Naive thymus-derived CD4-positive, alpha-beta T cell (primary cell): ENCODE data around the gene ZCCHC2. TPM values are rescaled to one million over a fixed set of nuclear protein-coding genes. Genes with fewer than 3 reads are reported as not detected.

Source experiments
- ATAC-seq: fragments of 150-1000 bp; cut with Tn5 transposase; 2 replicates; pipeline ENCODE4 v1.10.0; 2021; ENCODE audit warnings: mild to moderate bottlenecking, moderate library complexity
- CTCF ChIA-PET: fragments of 350-600 bp; sonication (Branson Sonifier 250); formaldehyde crosslinking; loops from one replicate; lab custom pipeline; 2021; ENCODE audit warnings: antibody characterized with exemption; lab: Charles Lee
- POLR2A ChIA-PET: fragments of 350-600 bp; sonication (Branson Sonifier 250); formaldehyde crosslinking; loops from one replicate; lab custom pipeline; 2021; ENCODE audit warnings: antibody characterized with exemption, inconsistent platforms; lab: Charles Lee
- DNase-seq, 9 donors: peaks; one replicate each; pipeline versions ENCODE4 v3.0.0 to v3.0.0-alpha.2; 2020 to 2022; ENCODE audit warnings: mixed read lengths in 1 of 9
- H3K27ac ChIP-seq: one replicate; pipeline ENCODE4 v1.7.0; 2013; ENCODE audit warnings: mild to moderate bottlenecking, low read depth, low read length, moderate library complexity
- H3K27me3 ChIP-seq, 2 donors: one replicate each; pipeline ENCODE4 v1.7.0; 2013; ENCODE audit warnings: low read length in 2 of 2, mild to moderate bottlenecking in 2 of 2, moderate library complexity in 2 of 2; ENCODE audit not compliant: control insufficient read depth in 2 of 2, insufficient read depth in 2 of 2
- H3K36me3 ChIP-seq, 3 experiments: 1 replicate in 2 of 3; 2 replicates in 1 of 3; pipeline ENCODE4 v1.7.0; 2013; ENCODE audit warnings: low read length in 3 of 3, mild to moderate bottlenecking in 3 of 3, moderate library complexity in 1 of 3; ENCODE audit not compliant: insufficient read depth in 3 of 3, control insufficient read depth in 2 of 3
- H3K4me1 ChIP-seq, 2 donors: one replicate each; pipeline ENCODE4 v1.7.0; 2013; ENCODE audit warnings: low read length in 2 of 2, mild to moderate bottlenecking in 2 of 2, moderate library complexity in 1 of 2; ENCODE audit not compliant: control insufficient read depth in 2 of 2, insufficient read depth in 2 of 2
- H3K4me3 ChIP-seq: 2 replicates; pipeline ENCODE4 v1.7.0; 2013; ENCODE audit warnings: mild to moderate bottlenecking, low read length
- H3K9me3 ChIP-seq, 3 experiments: 1 replicate in 2 of 3; 2 replicates in 1 of 3; pipeline ENCODE4 v1.7.0; 2013; ENCODE audit warnings: low read length in 3 of 3; ENCODE audit not compliant: control insufficient read depth in 2 of 3
- H3K27ac Mint-ChIP-seq, 9 donors: one replicate each; pipeline ENCODE4 v1.8.0; 2020 to 2022; ENCODE audit warnings: mixed read lengths in 9 of 9, mild to moderate bottlenecking in 8 of 9, moderate library complexity in 5 of 9, inconsistent platforms in 2 of 9
- H3K27me3 Mint-ChIP-seq, 5 donors: one replicate each; pipeline ENCODE4 v1.8.0; 2021 to 2022; ENCODE audit warnings: mixed read lengths in 5 of 5, mild to moderate bottlenecking in 1 of 5
- H3K36me3 Mint-ChIP-seq, 5 donors: one replicate each; pipeline ENCODE4 v1.8.0; 2020 to 2022; ENCODE audit warnings: mixed read lengths in 5 of 5, mild to moderate bottlenecking in 3 of 5, inconsistent platforms in 1 of 5
- H3K4me1 Mint-ChIP-seq, 7 donors: one replicate each; pipeline ENCODE4 v1.8.0; 2020 to 2022; ENCODE audit warnings: mixed read lengths in 7 of 7, mild to moderate bottlenecking in 3 of 7, inconsistent platforms in 1 of 7
- H3K4me3 Mint-ChIP-seq, 10 donors: one replicate each; pipeline ENCODE4 v1.8.0; 2020 to 2022; ENCODE audit warnings: mild to moderate bottlenecking in 10 of 10, mixed read lengths in 10 of 10, moderate library complexity in 6 of 10, inconsistent platforms in 2 of 10
- H3K9me3 Mint-ChIP-seq, 11 donors: one replicate each; pipeline ENCODE4 v1.8.0; 2020 to 2022; ENCODE audit warnings: mixed read lengths in 11 of 11, mild to moderate bottlenecking in 4 of 11, inconsistent platforms in 1 of 11, moderate library complexity in 1 of 11
- intact Hi-C, 2 donors: fragments of 100-400 bp; cut with micrococcal nuclease; formaldehyde crosslinking; loops; one replicate each; pipeline ENCODE4 v1.15.1; 2023
- polyA plus RNA-seq, 2 donors: library from polyadenylated mRNA; unstranded; fragments of 300-500 nt; fragmentation: Illumina TruSeq; gene quantifications; one replicate each; pipeline ENCODE4 v1.2.3, GENCODE V29; 2021
- total RNA-seq, 6 experiments: library from RNA in 5 of 6; stranded (reverse) in 5 of 6; gene quantifications; 1 replicate in 5 of 6; 2 replicates in 1 of 6; pipeline ENCODE4 v1.2.3 and lab custom pipeline; 2021 to 2026

Gene ZCCHC2
- total and polyA plus RNA-seq, 7 experiments from 2014 or later, result 1.8 to 68.5 (median 54.5) TPM

GRCh38 chr18:62612776-62613175 is 90.0 kb downstream of the ZCCHC2 start:
- Histone ChIP-seq H3K27ac (no peak overlapping the region), H3K27me3 (no peaks in the 10 kb centered on the region), H3K9me3 (no peaks in the 10 kb centered on the region), H3K4me1 (no peaks in the 10 kb centered on the region), H3K36me3 (no peaks in the 10 kb centered on the region), H3K4me3 (no peak overlapping the region)
- Mint-ChIP-seq H3K4me3 (no peak overlapping the region), H3K27me3 (peaks cover 14 to 64% (median 28%) of the 10 kb centered on the region in 5 donors), H3K4me1 (peaks cover 0 to 3% (median 0%) of the 10 kb centered on the region in 7 donors), H3K27ac (no peak overlapping the region), H3K36me3 (no peaks in the 10 kb centered on the region), H3K9me3 (no peaks in the 10 kb centered on the region)
- DNase-seq (no peak), ATAC-seq (peak; percentile 22)
- POLR2A ChIA-PET, result no interaction called here
- CTCF ChIA-PET, result no interaction called here
- intact Hi-C loops, result no loop called here

- no peak for DNase-seq
- peak; percentile 43 for ATAC-seq
- H3K4me1 ChIP-seq, result no peaks in the 10 kb centered on the region
- Mint-ChIP-seq H3K27me3 (peaks cover 17 to 71% (median 30%) of the 10 kb centered on the region in 5 donors), H3K4me3 (no peak overlapping the region), H3K27ac (no peak overlapping the region), H3K36me3 (no peaks in the 10 kb centered on the region), H3K4me1 (peaks cover 0 to 3% (median 0%) of the 10 kb centered on the region in 7 donors), H3K9me3 (no peaks in the 10 kb centered on the region)
- H3K4me3 ChIP-seq, result no peak overlapping the region
- H3K27me3 ChIP-seq, result no peaks in the 10 kb centered on the region
- no peaks in the 10 kb centered on the region for H3K9me3 ChIP-seq
- no peak overlapping the region for H3K27ac ChIP-seq
- CTCF ChIA-PET, result no interaction called here
- POLR2A ChIA-PET, result no interaction called here
- H3K36me3 ChIP-seq, result no peaks in the 10 kb centered on the region
- intact Hi-C loops, result no loop called here
Observed at GRCh38 chr18:62614494-62614893, 91.7 kb downstream of the ZCCHC2 start.

- Mint-ChIP-seq H3K9me3 (no peaks in the 10 kb centered on the region), H3K4me1 (peaks cover 0 to 3% (median 0%) of the 10 kb centered on the region in 7 donors), H3K27me3 (peaks cover 18 to 59% (median 24%) of the 10 kb centered on the region in 5 donors), H3K27ac (no peak overlapping the region), H3K36me3 (no peaks in the 10 kb centered on the region), H3K4me3 (no peak overlapping the region)
- no peaks in the 10 kb centered on the region for H3K27me3 ChIP-seq
- no peaks in the 10 kb centered on the region for H3K4me1 ChIP-seq
- H3K4me3 ChIP-seq, result no peak overlapping the region
- ATAC-seq (no peak), DNase-seq (no peak)
- intact Hi-C loops, result no loop called here
- no peaks in the 10 kb centered on the region for H3K36me3 ChIP-seq
- no peak overlapping the region for H3K27ac ChIP-seq
- no peaks in the 10 kb centered on the region for H3K9me3 ChIP-seq
- ChIA-PET POLR2A (no interaction called here), CTCF (no interaction called here)
Observed at GRCh38 chr18:62616331-62616805, 93.5 kb downstream of the ZCCHC2 start.

- ChIA-PET CTCF (no interaction called here), POLR2A (no interaction called here)
- Mint-ChIP-seq H3K4me1 (no peaks in the 10 kb centered on the region), H3K27ac (no peak overlapping the region), H3K27me3 (peaks cover 15 to 48% (median 19%) of the 10 kb centered on the region in 5 donors), H3K9me3 (no peaks in the 10 kb centered on the region), H3K36me3 (no peaks in the 10 kb centered on the region), H3K4me3 (no peak overlapping the region)
- no peak overlapping the region for H3K4me3 ChIP-seq
- DNase-seq (no peak), ATAC-seq (no peak)
- intact Hi-C loops, result no loop called here
- H3K27me3 ChIP-seq, result no peaks in the 10 kb centered on the region
- H3K4me1 ChIP-seq, result no peaks in the 10 kb centered on the region
- no peaks in the 10 kb centered on the region for H3K36me3 ChIP-seq
- no peaks in the 10 kb centered on the region for H3K9me3 ChIP-seq
- H3K27ac ChIP-seq, result no peak overlapping the region
Observed at GRCh38 chr18:62617793-62618591, 95.2 kb downstream of the ZCCHC2 start.

DNA sequence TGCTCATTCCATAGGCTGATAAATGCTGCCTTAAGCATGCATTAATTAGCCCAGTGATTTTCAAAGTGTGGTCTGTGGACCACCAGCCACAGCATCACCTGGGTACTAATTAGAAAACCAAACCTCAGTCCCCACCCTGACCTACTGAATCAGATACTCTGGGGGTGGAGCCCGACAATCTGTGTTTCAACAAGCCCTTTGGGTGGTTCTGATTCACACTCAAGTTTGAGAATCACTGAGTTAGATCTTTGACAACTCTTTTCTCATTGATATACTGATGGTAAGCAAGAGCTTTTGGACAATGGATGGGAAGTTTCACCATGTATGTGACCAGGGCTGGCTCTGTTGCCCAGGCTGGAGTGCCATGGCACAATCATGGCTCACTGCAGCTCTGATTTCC is 95.9 kb downstream of the ZCCHC2 start:
- Mint-ChIP-seq H3K36me3 (no peaks in the 10 kb centered on the region), H3K27ac (no peak overlapping the region), H3K27me3 (peaks cover 15 to 48% (median 18%) of the 10 kb centered on the region in 5 donors), H3K9me3 (peaks cover 0 to 2% (median 0%) of the 10 kb centered on the region in 11 donors), H3K4me3 (no peak overlapping the region), H3K4me1 (no peaks in the 10 kb centered on the region)
- Histone ChIP-seq H3K9me3 (no peaks in the 10 kb centered on the region), H3K4me3 (no peak overlapping the region), H3K4me1 (no peaks in the 10 kb centered on the region), H3K27me3 (no peaks in the 10 kb centered on the region), H3K27ac (no peak overlapping the region), H3K36me3 (no peaks in the 10 kb centered on the region)
- intact Hi-C loops, result no loop called here
- ChIA-PET POLR2A (no interaction called here), CTCF (interaction anchor here (0.6 kb wide), 1 partner anchor 369 kb away, joined by 3 read pairs; no protein-coding TSS in a partner anchor)
- ATAC-seq (no peak), DNase-seq (no peak)

DNA sequence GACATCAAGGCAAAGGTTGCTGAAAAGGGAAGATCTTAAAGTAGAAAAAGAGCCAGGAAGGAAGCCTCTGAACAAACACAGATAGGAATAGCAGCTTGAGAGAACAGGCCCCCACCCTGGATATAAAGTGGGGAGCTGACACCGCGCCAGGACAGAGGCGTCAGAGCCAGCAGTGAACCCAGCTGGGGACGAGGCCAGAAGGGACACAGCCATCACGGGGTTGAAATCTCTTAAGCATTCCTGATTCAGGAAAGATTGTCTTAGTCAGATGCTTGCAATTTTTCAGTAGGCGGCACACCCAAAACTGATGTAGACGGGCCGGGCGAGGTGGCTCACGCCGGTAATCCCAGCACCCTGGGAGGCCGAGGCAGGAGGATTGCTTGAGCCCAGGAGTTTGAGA is 98.7 kb downstream of the ZCCHC2 start:
- Mint-ChIP-seq H3K4me3 (no peak overlapping the region), H3K36me3 (no peaks in the 10 kb centered on the region), H3K27me3 (peaks cover 0 to 28% (median 6%) of the 10 kb centered on the region in 5 donors), H3K9me3 (peaks cover 0 to 2% (median 0%) of the 10 kb centered on the region in 11 donors), H3K4me1 (no peaks in the 10 kb centered on the region), H3K27ac (no peak overlapping the region)
- Histone ChIP-seq H3K27me3 (no peaks in the 10 kb centered on the region), H3K4me3 (no peak overlapping the region), H3K4me1 (no peaks in the 10 kb centered on the region), H3K27ac (no peak overlapping the region), H3K9me3 (no peaks in the 10 kb centered on the region), H3K36me3 (no peaks in the 10 kb centered on the region)
- intact Hi-C loops, result no loop called here
- DNase-seq, result no peak
- POLR2A ChIA-PET, result no interaction called here
- ATAC-seq, result no peak
- CTCF ChIA-PET, result no interaction called here

DNA sequence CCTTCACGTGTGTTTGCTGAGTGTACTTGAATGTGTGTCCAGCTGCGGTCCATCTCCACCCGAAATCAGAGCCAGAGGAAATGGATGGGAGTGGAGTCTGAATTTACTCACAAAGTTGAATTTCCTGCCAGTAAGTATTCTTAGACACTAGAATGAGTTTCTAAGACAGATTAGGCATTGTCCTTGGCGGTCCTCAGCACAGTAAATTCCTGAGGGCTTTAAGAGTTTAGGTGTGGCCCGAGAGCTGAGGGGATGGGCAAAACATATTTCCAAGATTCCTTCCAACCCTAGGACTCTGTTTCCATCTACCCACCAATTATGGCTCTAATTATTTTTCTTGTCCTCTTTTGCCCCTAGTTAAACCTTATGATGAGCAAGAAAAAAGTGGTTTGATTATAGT is 102.2 kb downstream of the ZCCHC2 start:
- H3K27me3 Mint-ChIP-seq, result peaks cover 0 to 11% (median 0%) of the 10 kb centered on the region in 5 donors
- no peaks in the 10 kb centered on the region for H3K36me3 ChIP-seq
- no peaks in the 10 kb centered on the region for H3K9me3 ChIP-seq
- ATAC-seq (no peak), DNase-seq (no peak)
- H3K27ac ChIP-seq, result no peak overlapping the region
- no peak overlapping the region for H3K4me3 Mint-ChIP-seq
- no peaks in the 10 kb centered on the region for H3K36me3 Mint-ChIP-seq
- H3K9me3 Mint-ChIP-seq, result peaks cover 0 to 2% (median 0%) of the 10 kb centered on the region in 11 donors
- POLR2A ChIA-PET, result no interaction called here
- intact Hi-C loops, result no loop called here
- H3K4me1 ChIP-seq, result no peaks in the 10 kb centered on the region
- H3K27me3 ChIP-seq, result no peaks in the 10 kb centered on the region
- H3K27ac Mint-ChIP-seq, result no peak overlapping the region
- CTCF ChIA-PET, result no interaction called here
- H3K4me3 ChIP-seq, result no peak overlapping the region
- no peaks in the 10 kb centered on the region for H3K4me1 Mint-ChIP-seq
